GM21423 (cell line): ENCODE data around the gene KNG1.
"Not testable (repeated sequence)": the region's sequence is repeated elsewhere in the genome, so short reads cannot be mapped to it uniquely, and the experiment has no call there.

Source experiments
- ATAC-seq: cut with Tn5 transposase; IDR thresholded peaks from one replicate; pipeline ENCODE4 v1.9.1; 2021; ENCODE audit warnings: mild to moderate bottlenecking, moderate library complexity; ENCODE audit not compliant: unreplicated experiment

The KNG1 gene

GRCh38 chr3:186708983-186709679 lies 8.0 kb upstream of the KNG1 start:
- no peak for ATAC-seq

DNA sequence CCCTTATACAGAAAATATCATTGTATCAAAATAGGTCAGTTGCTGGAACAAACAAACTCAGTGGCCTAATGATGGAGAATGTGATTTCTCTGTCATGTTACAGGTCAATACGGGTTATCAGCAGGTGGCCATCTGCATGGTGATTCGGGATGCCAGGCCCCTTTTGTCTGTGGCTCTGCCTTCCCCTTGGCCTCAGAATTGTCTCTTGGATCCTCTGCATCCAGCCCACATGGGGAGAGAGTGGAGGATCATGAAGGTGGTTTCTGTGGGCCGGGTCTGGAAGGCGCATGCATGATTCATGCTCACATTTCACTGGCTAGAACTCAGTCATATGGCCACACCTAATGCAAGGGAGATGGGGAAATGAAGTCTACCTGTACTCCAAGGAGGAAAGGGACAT lies 6.5 kb upstream of the KNG1 start:
- not testable (repeated sequence) for ATAC-seq

- ATAC-seq = no peak
These were observed 3.7 kb upstream of the KNG1 start for GRCh38 chr3:186713499-186713898.

GRCh38 chr3:186719945-186720739 lies 3.0 kb downstream of the KNG1 start:
- no peak for ATAC-seq

- no peak for ATAC-seq
These were observed 5.3 kb downstream of the KNG1 start for GRCh38 chr3:186722457-186722856.

DNA sequence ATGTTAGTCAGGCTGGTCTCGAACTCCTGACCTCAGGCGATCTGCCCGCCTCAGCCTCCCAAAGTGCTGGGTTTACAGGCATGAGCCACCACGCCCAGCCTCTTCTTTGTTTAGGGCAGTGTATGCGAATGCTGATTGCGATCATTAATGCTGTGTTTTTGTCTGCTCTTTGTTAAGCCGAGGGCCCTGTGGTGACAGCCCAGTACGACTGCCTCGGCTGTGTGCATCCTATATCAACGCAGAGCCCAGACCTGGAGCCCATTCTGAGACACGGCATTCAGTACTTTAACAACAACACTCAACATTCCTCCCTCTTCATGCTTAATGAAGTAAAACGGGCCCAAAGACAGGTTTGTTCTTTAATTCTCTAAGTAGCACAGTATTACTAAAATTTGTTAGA lies 7.8 kb downstream of the KNG1 start:
- ATAC-seq = no peak

GRCh38 chr3:186732169-186732766 lies 15.1 kb downstream of the KNG1 start:
- ATAC-seq = no peak

DNA sequence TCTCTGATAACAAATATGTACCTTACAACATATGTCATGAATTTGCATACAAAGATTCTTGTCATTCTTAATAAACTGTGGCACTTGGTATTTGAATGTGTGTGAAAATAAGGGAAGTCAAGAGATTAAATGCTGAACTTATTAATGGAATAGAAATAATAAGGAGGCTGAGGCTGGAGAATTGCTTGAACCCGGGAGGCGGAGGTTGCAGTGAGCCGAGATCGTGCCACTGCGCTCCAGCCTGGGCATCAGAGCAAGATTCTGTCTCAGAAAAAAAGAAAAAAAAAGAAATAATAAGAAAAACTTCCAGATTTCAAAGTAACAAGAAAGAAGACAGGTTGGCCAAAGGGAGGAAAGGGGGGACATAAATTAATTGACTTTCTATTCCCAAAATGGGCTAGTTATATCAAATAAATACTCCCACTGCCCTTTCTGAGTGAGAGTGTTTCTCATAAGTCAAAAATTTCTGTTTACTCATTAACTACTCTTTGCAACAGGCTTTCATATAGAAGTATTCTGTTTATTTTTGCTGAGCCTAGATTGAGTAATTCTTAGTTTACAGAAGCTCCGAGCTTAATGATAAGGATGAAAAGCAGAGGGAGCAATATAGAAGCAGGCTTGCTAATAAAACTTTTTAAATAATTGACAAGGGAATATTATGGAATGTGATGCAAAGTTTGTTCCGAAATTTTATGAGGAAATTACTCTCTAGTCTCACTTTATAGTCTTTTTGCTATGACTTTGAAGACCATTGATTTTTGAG lies 25.6 kb downstream of the KNG1 start:
- no peak for ATAC-seq

- ATAC-seq = no peak
These were observed 26.5 kb downstream of the KNG1 start for GRCh38 chr3:186743666-186744065.

GRCh38 chr3:186746008-186746407 lies 28.8 kb downstream of the KNG1 start:
- no peak for ATAC-seq

- no peak for ATAC-seq
These were observed 33.2 kb downstream of the KNG1 start for GRCh38 chr3:186750316-186750715.

- no peak for ATAC-seq
These were observed 34.3 kb downstream of the KNG1 start for GRCh38 chr3:186751480-186751879.

DNA sequence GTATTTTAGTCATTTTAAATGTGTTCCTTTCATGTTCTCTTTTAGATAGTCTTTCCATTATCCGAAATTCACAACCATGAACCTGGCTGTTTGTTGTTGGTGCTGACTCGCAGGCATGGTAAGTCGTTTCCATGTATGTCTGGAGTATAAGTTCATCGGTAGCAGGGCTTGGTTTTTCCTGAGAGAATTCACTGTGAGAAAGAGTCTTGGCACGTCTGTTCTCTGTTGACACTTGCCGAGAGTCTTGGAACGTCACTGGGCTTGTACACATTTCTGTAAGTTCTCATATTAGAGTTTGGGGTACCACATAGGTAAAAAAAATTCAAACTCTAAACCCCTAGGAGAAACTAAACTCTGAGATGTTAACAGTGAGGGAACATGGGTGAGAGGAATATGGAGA lies 36.8 kb downstream of the KNG1 start:
- ATAC-seq = no peak

DNA sequence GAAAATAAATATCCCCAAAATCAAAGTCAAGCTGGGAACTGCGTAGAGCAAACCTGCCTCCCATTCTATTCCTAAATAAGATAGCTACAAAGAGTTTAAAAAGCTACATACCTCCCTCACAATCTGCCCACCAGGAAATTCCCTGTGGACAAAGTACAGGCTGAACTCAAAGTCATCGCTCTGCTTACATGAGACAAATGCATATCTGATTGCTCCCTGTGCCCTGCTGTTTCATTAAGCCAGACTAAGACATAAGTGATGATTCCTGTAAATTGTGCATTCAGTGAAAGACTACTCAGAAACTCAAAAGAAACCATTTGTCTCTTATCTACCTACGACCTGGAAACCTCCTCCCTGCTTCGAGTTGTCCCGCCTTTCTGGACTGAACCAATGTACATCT lies 37.7 kb downstream of the KNG1 start:
- no peak for ATAC-seq

DNA sequence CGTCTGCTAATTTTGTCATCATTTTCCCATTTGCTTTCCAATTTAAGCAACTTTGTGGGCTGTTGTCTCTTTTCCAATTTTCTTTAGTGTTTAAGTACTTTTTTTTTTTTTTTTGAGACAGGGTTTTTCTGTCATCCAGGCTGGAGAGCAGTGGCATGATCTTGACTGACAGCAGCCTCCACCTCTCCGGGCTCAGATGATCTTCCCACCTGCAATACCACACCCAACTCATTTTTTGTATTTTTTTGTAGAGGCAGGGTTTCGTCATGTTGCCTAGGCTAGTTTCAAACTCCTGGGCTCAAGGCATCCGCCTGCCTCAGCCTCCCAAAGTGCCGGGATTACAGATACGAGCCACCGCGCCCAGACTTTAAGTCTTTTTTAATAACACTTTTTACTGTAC lies 40.1 kb downstream of the KNG1 start:
- no peak for ATAC-seq

- ATAC-seq = no peak
These were observed 40.6 kb downstream of the KNG1 start for GRCh38 chr3:186757686-186758220.

- no peak for ATAC-seq
These were observed 42.2 kb downstream of the KNG1 start for GRCh38 chr3:186759231-186759930.

DNA sequence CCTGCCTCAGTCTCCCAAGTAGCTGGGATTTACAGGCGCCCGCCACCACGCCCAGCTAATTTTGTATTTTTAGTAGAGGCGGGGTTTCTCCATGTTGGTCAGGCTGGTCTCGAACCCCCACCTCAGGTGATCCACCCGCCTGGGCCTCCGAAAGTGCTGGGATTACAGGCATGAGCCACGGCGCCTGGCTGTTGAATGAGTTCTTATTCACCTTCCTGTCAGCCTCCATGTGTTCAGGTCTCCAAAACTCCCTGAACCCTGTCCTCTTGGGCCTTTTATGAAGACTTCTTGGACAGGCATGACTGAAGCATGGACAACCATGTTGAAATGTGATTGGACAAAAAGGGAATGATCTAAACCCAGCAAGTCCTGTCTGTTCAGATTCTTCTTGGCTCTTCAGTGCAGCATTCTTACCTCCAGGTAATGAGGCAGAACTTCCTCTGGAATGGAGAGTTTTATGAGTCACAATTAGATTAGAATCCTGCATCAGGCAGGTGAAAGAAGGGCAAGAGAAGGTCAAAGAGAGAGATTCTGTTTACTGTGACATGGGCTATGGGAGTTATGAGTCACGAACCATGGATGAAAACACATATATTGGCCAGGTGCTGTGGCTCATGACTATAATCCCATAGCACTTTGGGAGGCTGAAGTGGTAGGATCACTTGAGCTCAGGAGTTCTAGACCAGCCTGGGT lies 43.1 kb downstream of the KNG1 start:
- ATAC-seq = no peak

DNA sequence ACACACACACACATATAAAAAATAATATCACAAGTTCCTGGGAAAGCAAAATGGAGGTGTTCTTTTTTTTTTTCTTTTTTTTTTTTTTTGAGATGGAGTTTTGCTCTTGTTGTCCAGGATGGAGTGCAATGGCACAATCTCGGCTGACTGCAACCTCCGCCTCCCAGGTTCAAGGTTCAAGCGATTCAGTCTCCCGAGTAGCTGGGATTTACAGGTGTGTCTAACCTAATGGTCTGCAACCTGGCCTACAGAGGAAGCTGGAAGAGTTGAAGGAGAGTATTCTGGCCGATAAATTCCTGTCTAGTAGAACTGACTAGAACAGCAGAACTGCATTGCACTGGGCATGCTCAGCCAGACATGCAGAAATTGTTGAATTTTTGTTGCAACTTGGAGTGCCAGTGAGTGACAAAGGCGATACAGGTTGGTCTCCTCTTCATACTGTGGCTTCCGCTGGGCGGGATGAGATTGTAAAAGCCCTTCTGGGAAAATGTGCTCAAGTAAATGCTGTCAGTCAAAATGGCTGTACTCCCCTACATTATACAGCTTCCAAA lies 43.8 kb downstream of the KNG1 start:
- ATAC-seq = no peak

- ATAC-seq = peak; percentile 9
These were observed 55.1 kb downstream of the KNG1 start for GRCh38 chr3:186772281-186772694.
